Mesenchymal stem cell (in vitro differentiated cells and primary cell): ENCODE data around the gene ZHX3.

Experiments used
- DNase-seq: peaks from one replicate; pipeline ENCODE4 v3.0.0-alpha.2; 2013
- H2AFZ ChIP-seq: one replicate; pipeline ENCODE4 v1.6.1; 2013; ENCODE audit warnings: low read depth, mild to moderate bottlenecking, control low read depth, inconsistent platforms, low read length, moderate library complexity
- H2AK5ac ChIP-seq: 2 replicates; pipeline ENCODE4 v1.6.1; 2013; ENCODE audit warnings: low read length, moderate library complexity, mild to moderate bottlenecking, inconsistent platforms; ENCODE audit not compliant: severe bottlenecking
- H2BK120ac ChIP-seq: one replicate; pipeline ENCODE4 v1.6.1; 2013; ENCODE audit warnings: low read depth, mild to moderate bottlenecking, inconsistent platforms, low read length, moderate library complexity
- H2BK12ac ChIP-seq, 2 experiments: one replicate each; pipeline ENCODE4 v1.6.1; 2013; ENCODE audit warnings: inconsistent platforms in 2 of 2, low read length in 2 of 2, mild to moderate bottlenecking in 2 of 2, moderate library complexity in 2 of 2, control low read depth in 1 of 2
- H2BK15ac ChIP-seq: one replicate; pipeline ENCODE4 v1.6.1; 2013; ENCODE audit warnings: mild to moderate bottlenecking, low read depth, inconsistent platforms; ENCODE audit not compliant: poor library complexity, severe bottlenecking
- H2BK5ac ChIP-seq: 2 replicates; pipeline ENCODE4 v1.6.1; 2013; ENCODE audit warnings: low read depth, mild to moderate bottlenecking, low read length, control low read depth, inconsistent platforms; ENCODE audit not compliant: poor library complexity, severe bottlenecking
- H3K14ac ChIP-seq, 2 experiments: one replicate each; pipeline ENCODE4 v1.6.1; 2013; ENCODE audit warnings: inconsistent platforms in 2 of 2, low read length in 2 of 2, control low read depth in 1 of 2, mild to moderate bottlenecking in 1 of 2, moderate library complexity in 1 of 2
- H3K18ac ChIP-seq, 2 experiments: one replicate each; pipeline ENCODE4 v1.6.1; 2013; ENCODE audit warnings: inconsistent platforms in 2 of 2, low read length in 2 of 2, control low read depth in 1 of 2, low read depth in 1 of 2, mild to moderate bottlenecking in 1 of 2
- H3K23ac ChIP-seq, 2 experiments: one replicate each; pipeline ENCODE4 v1.6.1; 2013; ENCODE audit warnings: inconsistent platforms in 2 of 2, low read length in 2 of 2, mild to moderate bottlenecking in 2 of 2, moderate library complexity in 2 of 2, control low read depth in 1 of 2
- H3K27ac ChIP-seq: 2 replicates; pipeline ENCODE4 v1.5.1; 2013; ENCODE audit warnings: mild to moderate bottlenecking, moderate library complexity, low read length, control low read depth, inconsistent platforms; ENCODE audit not compliant: poor library complexity, severe bottlenecking
- H3K27me3 ChIP-seq, 2 experiments: 2 replicates each; pipeline versions ENCODE4 v1.6.1 to v1.7.0; 2013; ENCODE audit warnings: low read length in 2 of 2, mild to moderate bottlenecking in 2 of 2, moderate library complexity in 2 of 2, control low read depth in 1 of 2, inconsistent platforms in 1 of 2; ENCODE audit not compliant: control insufficient read depth in 1 of 2, insufficient read depth in 1 of 2
- H3K36me3 ChIP-seq, 2 experiments: 2 replicates each; pipeline versions ENCODE4 v1.6.1 to v1.7.0; 2013; ENCODE audit warnings: low read length in 2 of 2, control low read depth in 1 of 2, inconsistent platforms in 1 of 2, low read depth in 1 of 2, mild to moderate bottlenecking in 1 of 2; ENCODE audit not compliant: insufficient read depth in 2 of 2, control insufficient read depth in 1 of 2
- H3K4ac ChIP-seq, 2 experiments: one replicate each; pipeline ENCODE4 v1.6.1; 2013; ENCODE audit warnings: inconsistent platforms in 2 of 2, low read length in 2 of 2, mild to moderate bottlenecking in 2 of 2, moderate library complexity in 2 of 2, control low read depth in 1 of 2, low read depth in 1 of 2
- H3K4me1 ChIP-seq: 2 replicates; pipeline ENCODE4 v1.6.1; 2013; ENCODE audit warnings: low read depth, low read length, control low read depth; ENCODE audit not compliant: control insufficient read depth, insufficient read depth
- H3K4me2 ChIP-seq: 2 replicates; pipeline ENCODE4 v1.6.1; 2013; ENCODE audit warnings: low read length, mild to moderate bottlenecking, inconsistent platforms; ENCODE audit not compliant: poor library complexity, severe bottlenecking
- H3K4me3 ChIP-seq, 2 experiments: 2 replicates each; pipeline versions ENCODE4 v1.5.1 to v1.7.0; 2013; ENCODE audit warnings: low read length in 2 of 2, mild to moderate bottlenecking in 2 of 2, control low read depth in 1 of 2, low read depth in 1 of 2; ENCODE audit not compliant: insufficient read depth in 1 of 2
- H3K79me1 ChIP-seq: replicated peaks from 2 replicates; pipeline ENCODE4 v1.6.1; 2013; ENCODE audit warnings: mild to moderate bottlenecking, control low read depth, low read length, inconsistent platforms; ENCODE audit not compliant: poor library complexity, severe bottlenecking
- H3K9ac ChIP-seq: 2 replicates; pipeline ENCODE4 v1.7.0; 2013; ENCODE audit warnings: mild to moderate bottlenecking, low read length, moderate library complexity
- H3K9me3 ChIP-seq: 2 replicates; pipeline ENCODE4 v1.7.0; 2013; ENCODE audit warnings: mild to moderate bottlenecking, low read length; ENCODE audit not compliant: control insufficient read depth
- H4K8ac ChIP-seq: one replicate; pipeline ENCODE4 v1.6.1; 2013; ENCODE audit warnings: inconsistent platforms, mild to moderate bottlenecking, low read length, moderate library complexity
- H4K91ac ChIP-seq: one replicate; pipeline ENCODE4 v1.6.1; 2013; ENCODE audit warnings: mild to moderate bottlenecking, low read length, inconsistent platforms
- WGBS: methylation state at CpG from one replicate; pipeline ENCODE4 v1.1.7; 2013; ENCODE audit warnings: mixed read lengths; 5-methylcytosine and 5-hydroxymethylcytosine counted together

ZHX3 gene

DNA sequence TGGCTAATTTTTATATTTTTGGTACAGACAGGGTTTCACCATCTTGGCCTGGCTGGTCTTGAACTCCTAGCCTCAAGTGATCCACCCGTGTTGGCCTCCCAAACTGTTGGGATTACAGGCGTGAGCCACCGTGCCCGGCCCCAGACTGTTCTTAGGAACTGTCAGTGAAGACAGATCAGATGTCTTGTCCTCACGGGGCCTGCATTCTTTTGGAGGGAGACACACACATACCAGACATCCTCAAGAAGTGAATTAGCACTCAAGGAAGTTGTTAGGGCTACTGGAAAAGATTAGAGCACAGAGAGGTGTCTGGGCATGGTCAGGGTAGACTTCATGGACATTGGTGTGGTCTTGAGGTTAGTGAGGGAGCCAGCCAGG lies 12.8 kb upstream of the ZHX3 start:
- peaks cover 8% of the 10 kb centered on the region for H3K4me1 ChIP-seq
- H3K79me1 ChIP-seq: no peaks in the 10 kb centered on the region
- H2BK12ac ChIP-seq: peak overlapping the region in 1 of 2 experiments; percentile 81
- peak overlapping the region; percentile 19 to 79 for H3K4ac ChIP-seq
- H2BK5ac ChIP-seq: no peak overlapping the region
- peak overlapping the region in 1 of 2 experiments; percentile 26 for H3K14ac ChIP-seq
- peak overlapping the region in 1 of 2 experiments; percentile 43 for H3K4me3 ChIP-seq
- no peaks in the 10 kb centered on the region for H3K36me3 ChIP-seq
- no peak overlapping the region for H2AFZ ChIP-seq
- peak overlapping the region; percentile 77 to 91 for H3K18ac ChIP-seq
- H4K8ac ChIP-seq: peak overlapping the region; percentile 96
- H3K4me2 ChIP-seq: no peak overlapping the region
- no peak overlapping the region for H2BK15ac ChIP-seq
- H3K23ac ChIP-seq: no peak overlapping the region
- H4K91ac ChIP-seq: peak overlapping the region; percentile 98
- no peak overlapping the region for H2BK120ac ChIP-seq
- 58% methylated on average over 4 of the region's 5 CpGs for WGBS
- peak overlapping the region; percentile 94 for H2AK5ac ChIP-seq
- DNase-seq: peak; percentile 60
- H3K27ac ChIP-seq: peak overlapping the region; percentile 97
- no peaks in the 10 kb centered on the region for H3K9me3 ChIP-seq
- no peaks in the 10 kb centered on the region for H3K27me3 ChIP-seq
- peak overlapping the region; percentile 90 for H3K9ac ChIP-seq

GRCh38 chr20:41329435-41330342 lies 12.2 kb upstream of the ZHX3 start:
- peak overlapping the region; percentile 42 to 79 for H3K4ac ChIP-seq
- no peak overlapping the region for H3K23ac ChIP-seq
- H2AFZ ChIP-seq: no peak overlapping the region
- no peaks in the 10 kb centered on the region for H3K79me1 ChIP-seq
- peak overlapping the region; percentile 90 for H3K9ac ChIP-seq
- peak overlapping the region; percentile 94 for H2AK5ac ChIP-seq
- 36% methylated on average over 7 of the region's 14 CpGs for WGBS
- peaks cover 4% of the 10 kb centered on the region for H3K4me1 ChIP-seq
- no peaks in the 10 kb centered on the region for H3K36me3 ChIP-seq
- peak overlapping the region; percentile 75 for H2BK5ac ChIP-seq
- H2BK15ac ChIP-seq: peak overlapping the region; percentile 56
- peak; percentile 99 for DNase-seq
- H4K8ac ChIP-seq: peak overlapping the region; percentile 96
- H2BK12ac ChIP-seq: peak overlapping the region; percentile 81 to 87
- peak overlapping the region; percentile 97 for H3K27ac ChIP-seq
- peak overlapping the region; percentile 98 for H4K91ac ChIP-seq
- H3K4me2 ChIP-seq: no peak overlapping the region
- H3K27me3 ChIP-seq: no peaks in the 10 kb centered on the region
- H3K4me3 ChIP-seq: peak overlapping the region in 1 of 2 experiments; percentile 48
- H3K9me3 ChIP-seq: no peaks in the 10 kb centered on the region
- H2BK120ac ChIP-seq: peak overlapping the region; percentile 45
- no peak overlapping the region for H3K14ac ChIP-seq
- peak overlapping the region; percentile 77 to 91 for H3K18ac ChIP-seq

DNA sequence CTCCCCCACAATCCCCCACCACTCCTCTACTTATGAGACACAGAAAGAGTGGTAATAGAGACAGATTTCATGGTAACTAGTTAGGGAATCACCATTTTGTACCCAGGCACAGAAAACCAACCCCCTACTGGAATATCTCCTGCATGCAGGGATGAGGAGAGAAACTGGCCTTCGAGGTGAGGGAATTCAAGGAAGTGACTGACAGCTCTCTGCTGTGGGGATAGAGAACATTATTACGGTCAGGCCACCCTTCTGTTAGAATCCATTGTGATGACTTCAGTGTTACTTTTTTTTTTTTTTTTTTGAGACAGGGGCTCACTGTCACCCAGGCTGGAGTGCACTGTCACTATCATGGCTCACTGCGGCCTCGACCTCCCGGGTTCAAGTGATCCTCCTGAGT lies 9.6 kb upstream of the ZHX3 start:
- Histone ChIP-seq H3K18ac (peak overlapping the region in 1 of 2 experiments; percentile 13), H4K91ac (no peak overlapping the region), H2BK15ac (no peak overlapping the region), H3K23ac (no peak overlapping the region), H3K27ac (no peak overlapping the region), H3K4me2 (no peak overlapping the region), H4K8ac (no peak overlapping the region), H3K9ac (peak overlapping the region; percentile 26), H2BK120ac (no peak overlapping the region), H3K36me3 (no peaks in the 10 kb centered on the region), H3K79me1 (no peaks in the 10 kb centered on the region), H3K4me3 (no peak overlapping the region), H3K14ac (no peak overlapping the region), H3K9me3 (no peaks in the 10 kb centered on the region), H3K4ac (no peak overlapping the region), H3K4me1 (peaks cover 4% of the 10 kb centered on the region), H3K27me3 (no peaks in the 10 kb centered on the region), H2AFZ (no peak overlapping the region), H2BK5ac (no peak overlapping the region), H2AK5ac (no peak overlapping the region), H2BK12ac (no peak overlapping the region)
- DNase-seq: no peak
- 80% methylated on average over 4 of the region's 5 CpGs for WGBS

DNA sequence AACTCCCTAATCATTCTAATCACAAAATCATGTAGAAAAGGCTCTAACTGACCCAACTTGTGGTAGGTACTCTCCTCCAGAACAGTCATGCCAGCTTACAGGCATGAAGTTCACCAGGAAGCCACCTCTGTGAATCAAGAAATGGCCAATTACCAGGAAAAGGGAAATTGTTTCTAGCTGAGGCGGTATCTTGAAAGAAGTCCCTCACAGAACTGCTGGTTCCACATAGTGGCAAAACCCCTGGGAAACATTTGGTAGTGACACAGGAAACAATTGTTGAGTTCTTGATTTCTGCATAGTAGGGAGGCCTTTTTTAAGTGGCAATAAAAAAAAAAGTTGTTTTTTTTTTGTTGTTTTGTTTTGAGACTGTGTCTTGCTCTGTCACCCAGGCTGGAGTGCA lies 3.4 kb upstream of the ZHX3 start:
- H4K8ac ChIP-seq: no peak overlapping the region
- H3K27ac ChIP-seq: no peak overlapping the region
- no peaks in the 10 kb centered on the region for H3K79me1 ChIP-seq
- no peak overlapping the region for H3K14ac ChIP-seq
- H3K36me3 ChIP-seq: no peaks in the 10 kb centered on the region
- no peaks in the 10 kb centered on the region for H3K9me3 ChIP-seq
- no peak overlapping the region for H2BK15ac ChIP-seq
- H2BK120ac ChIP-seq: no peak overlapping the region
- H3K4ac ChIP-seq: no peak overlapping the region
- H3K18ac ChIP-seq: no peak overlapping the region
- H2BK5ac ChIP-seq: no peak overlapping the region
- H2AFZ ChIP-seq: no peak overlapping the region
- 96% methylated on average over 1 of the region's 1 CpG for WGBS
- DNase-seq: no peak
- H3K4me1 ChIP-seq: peaks cover 2% of the 10 kb centered on the region
- no peak overlapping the region for H2AK5ac ChIP-seq
- H3K23ac ChIP-seq: no peak overlapping the region
- no peak overlapping the region for H2BK12ac ChIP-seq
- no peaks in the 10 kb centered on the region for H3K27me3 ChIP-seq
- H3K4me3 ChIP-seq: no peak overlapping the region
- no peak overlapping the region for H4K91ac ChIP-seq
- H3K4me2 ChIP-seq: no peak overlapping the region
- H3K9ac ChIP-seq: no peak overlapping the region
